Measurements from ENCODE around the gene STK11IP. TPM values are rescaled to one million over a fixed set of nuclear protein-coding genes. Genes with fewer than 3 reads are reported as not detected.

STK11IP gene
- total RNA-seq, 2 donors from 2014 or later, result 35.8 to 40.6 TPM

GRCh38 chr2:219611866-219612576 lies 14.4 kb downstream of the STK11IP start:
- no peaks in the 10 kb centered on the region for H3K9me3 ChIP-seq (ENCODE audit: control insufficient read depth, low read length, poor library complexity, severe bottlenecking)
- Mint-ChIP-seq H3K4me1 (peaks cover 12% of the 10 kb centered on the region), H3K36me3 (ENCODE audit: low read depth) (peaks cover 8% of the 10 kb centered on the region), H3K27me3 (no peaks in the 10 kb centered on the region), H3K4me3 (no peak overlapping the region), H3K27ac (no peak overlapping the region)
- no peak for DNase-seq
- no peak for ATAC-seq

GRCh38 chr2:219612577-219613286 lies 15.1 kb downstream of the STK11IP start:
- peaks cover 12% of the 10 kb centered on the region for H3K4me1 Mint-ChIP-seq
- H3K27me3 Mint-ChIP-seq, result no peaks in the 10 kb centered on the region
- H3K36me3 Mint-ChIP-seq (ENCODE audit: low read depth), result peaks cover 8% of the 10 kb centered on the region
- H3K4me3 Mint-ChIP-seq, result no peak overlapping the region
- DNase-seq (no peak), ATAC-seq (peak; percentile 57)
- no peaks in the 10 kb centered on the region for H3K9me3 ChIP-seq (ENCODE audit: control insufficient read depth, low read length, poor library complexity, severe bottlenecking)
- no peak overlapping the region for H3K27ac Mint-ChIP-seq

DNA sequence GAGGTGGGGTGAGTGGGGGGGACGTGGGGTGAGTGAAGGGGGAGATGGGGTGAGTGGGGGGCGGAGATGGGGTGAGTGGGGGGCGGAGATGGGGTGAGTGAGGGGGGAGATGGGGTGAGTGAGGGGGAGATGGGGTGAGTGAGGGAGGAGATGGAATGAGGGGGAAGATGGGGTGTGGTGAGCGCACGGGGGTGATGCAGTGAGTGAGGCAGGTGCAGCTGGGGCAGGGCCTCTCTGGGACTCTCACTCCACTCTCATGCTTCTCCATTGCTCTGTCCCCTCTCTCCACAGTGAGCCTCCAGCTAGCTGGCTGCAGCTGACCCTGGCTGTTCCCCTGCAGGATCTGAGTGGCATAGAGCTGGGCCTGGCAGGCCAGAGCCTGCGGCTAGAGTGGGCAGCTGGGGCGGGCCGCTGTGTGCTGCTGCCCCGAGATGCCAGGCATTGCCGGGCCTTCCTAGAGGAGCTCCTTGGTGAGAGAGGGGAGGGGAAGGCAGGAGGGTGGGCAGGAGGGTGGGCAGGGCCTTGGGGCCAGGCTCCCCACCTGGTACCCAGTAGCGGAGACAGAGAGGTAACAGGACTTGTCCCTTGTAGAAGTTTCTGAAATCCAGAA lies 15.9 kb downstream of the STK11IP start:
- peaks cover 12% of the 10 kb centered on the region for H3K4me1 Mint-ChIP-seq
- peaks cover 8% of the 10 kb centered on the region for H3K36me3 Mint-ChIP-seq (ENCODE audit: low read depth)
- DNase-seq (no peak), ATAC-seq (no peak)
- no peak overlapping the region for H3K27ac Mint-ChIP-seq
- no peaks in the 10 kb centered on the region for H3K9me3 ChIP-seq (ENCODE audit: control insufficient read depth, low read length, poor library complexity, severe bottlenecking)
- no peak overlapping the region for H3K4me3 Mint-ChIP-seq
- no peaks in the 10 kb centered on the region for H3K27me3 Mint-ChIP-seq

DNA sequence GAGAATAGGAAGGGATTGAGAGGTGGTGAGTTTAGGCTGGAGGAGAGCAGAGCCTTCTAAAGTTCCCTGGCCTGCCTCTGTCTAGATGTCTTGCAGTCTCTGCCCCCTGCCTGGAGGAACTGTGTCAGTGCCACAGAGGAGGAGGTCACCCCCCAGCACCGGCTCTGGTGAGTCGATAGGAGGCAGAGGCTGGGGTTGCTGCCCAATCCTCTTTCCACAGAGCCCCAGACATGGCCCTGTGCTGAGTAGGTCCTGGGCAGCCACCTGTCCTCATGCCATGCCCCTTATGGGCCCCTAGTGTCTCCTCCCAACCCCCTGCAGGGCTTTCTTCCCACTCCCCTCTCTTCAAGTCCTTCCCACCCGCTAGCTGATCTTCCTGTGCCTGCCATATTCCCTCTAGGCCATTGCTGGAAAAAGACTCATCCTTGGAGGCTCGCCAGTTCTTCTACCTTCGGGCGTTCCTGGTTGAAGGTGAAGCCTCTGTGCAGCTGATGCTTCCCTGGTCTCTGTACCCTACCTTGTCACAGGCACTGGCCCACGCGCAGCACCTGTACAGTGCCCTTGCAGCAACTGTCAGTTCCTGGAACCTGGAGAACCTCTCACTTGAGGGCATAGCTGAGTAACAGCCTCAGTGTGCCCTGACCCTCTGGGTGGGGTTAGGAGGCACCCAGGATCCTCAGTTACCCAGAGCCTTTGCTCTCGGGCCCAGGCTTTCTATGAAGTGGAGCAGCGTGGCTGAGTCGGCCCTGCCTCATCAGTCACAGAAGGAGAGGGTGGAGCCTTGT lies 16.6 kb downstream of the STK11IP start:
- no peak for ATAC-seq
- H3K27ac Mint-ChIP-seq, result no peak overlapping the region

DNA sequence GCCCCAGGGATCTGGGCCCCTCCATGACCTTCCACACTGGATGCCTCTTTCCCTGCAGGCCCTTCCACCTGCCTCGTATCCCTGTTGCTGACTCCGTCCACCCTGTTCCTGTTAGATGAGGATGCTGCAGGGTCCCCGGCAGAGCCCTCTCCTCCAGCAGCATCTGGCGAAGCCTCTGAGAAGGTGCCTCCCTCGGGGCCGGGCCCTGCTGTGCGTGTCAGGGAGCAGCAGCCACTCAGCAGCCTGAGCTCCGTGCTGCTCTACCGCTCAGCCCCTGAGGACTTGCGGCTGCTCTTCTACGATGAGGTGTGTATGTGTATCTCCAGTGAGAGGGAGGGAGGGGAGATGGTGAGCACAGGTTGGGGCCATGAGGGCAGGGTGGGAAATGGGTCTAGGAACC lies 17.4 kb downstream of the STK11IP start:
- ATAC-seq (no peak), DNase-seq (no peak)
- no peaks in the 10 kb centered on the region for H3K9me3 ChIP-seq (ENCODE audit: control insufficient read depth, low read length, poor library complexity, severe bottlenecking)
- Mint-ChIP-seq H3K27ac (no peak overlapping the region), H3K4me1 (peaks cover 12% of the 10 kb centered on the region), H3K27me3 (no peaks in the 10 kb centered on the region), H3K36me3 (ENCODE audit: low read depth) (peaks cover 8% of the 10 kb centered on the region), H3K4me3 (no peak overlapping the region)

More for the DNA sequence above, 16.6 kb downstream of the STK11IP start:
- H3K27me3 Mint-ChIP-seq, result no peaks in the 10 kb centered on the region
- H3K4me1 Mint-ChIP-seq, result peaks cover 12% of the 10 kb centered on the region
- no peak overlapping the region for H3K4me3 Mint-ChIP-seq
- H3K36me3 Mint-ChIP-seq (ENCODE audit: low read depth), result peaks cover 8% of the 10 kb centered on the region
- DNase-seq, result no peak
- H3K9me3 ChIP-seq (ENCODE audit: control insufficient read depth, low read length, poor library complexity, severe bottlenecking), result no peaks in the 10 kb centered on the region

DNA sequence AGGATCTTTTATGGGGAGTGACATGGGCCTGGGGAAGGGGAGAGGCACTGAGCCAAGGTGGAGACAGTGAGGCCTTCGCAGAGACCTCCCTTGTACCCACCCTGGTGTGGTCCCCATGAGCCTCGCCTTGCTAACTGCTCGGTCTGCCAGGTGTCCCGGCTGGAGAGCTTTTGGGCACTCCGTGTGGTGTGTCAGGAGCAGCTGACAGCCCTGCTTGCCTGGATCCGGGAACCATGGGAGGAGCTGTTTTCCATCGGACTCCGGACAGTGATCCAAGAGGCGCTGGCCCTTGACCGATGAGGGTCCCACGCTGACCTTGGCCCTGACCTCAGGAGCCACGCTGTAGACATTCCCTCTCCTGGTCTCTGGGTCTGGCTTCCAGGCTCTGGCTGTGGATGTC lies 18.2 kb downstream of the STK11IP start:
- H3K9me3 ChIP-seq (ENCODE audit: control insufficient read depth, low read length, poor library complexity, severe bottlenecking), result no peaks in the 10 kb centered on the region
- Mint-ChIP-seq H3K4me3 (no peak overlapping the region), H3K27ac (no peak overlapping the region), H3K4me1 (peaks cover 10% of the 10 kb centered on the region), H3K27me3 (peaks cover under 1% of the 10 kb centered on the region), H3K36me3 (ENCODE audit: low read depth) (peaks cover 8% of the 10 kb centered on the region)
- no peak for DNase-seq
- no peak for ATAC-seq

- no peak overlapping the region for H3K27ac Mint-ChIP-seq
- H3K4me3 Mint-ChIP-seq, result no peak overlapping the region
- peaks cover 5% of the 10 kb centered on the region for H3K36me3 Mint-ChIP-seq (ENCODE audit: low read depth)
- peaks cover 6% of the 10 kb centered on the region for H3K4me1 Mint-ChIP-seq
- H3K9me3 ChIP-seq (ENCODE audit: control insufficient read depth, low read length, poor library complexity, severe bottlenecking), result no peaks in the 10 kb centered on the region
- peaks cover 7% of the 10 kb centered on the region for H3K27me3 Mint-ChIP-seq
- no peak for DNase-seq
- no peak for ATAC-seq
Measured at GRCh38 chr2:219616550-219616949, 18.9 kb downstream of the STK11IP start.

- H3K4me3 Mint-ChIP-seq, result no peak overlapping the region
- peaks cover 24% of the 10 kb centered on the region for H3K27me3 Mint-ChIP-seq
- DNase-seq, result no peak
- peaks cover 3% of the 10 kb centered on the region for H3K36me3 Mint-ChIP-seq (ENCODE audit: low read depth)
- ATAC-seq, result no peak
- H3K27ac Mint-ChIP-seq, result no peak overlapping the region
- no peaks in the 10 kb centered on the region for H3K9me3 ChIP-seq (ENCODE audit: control insufficient read depth, low read length, poor library complexity, severe bottlenecking)
- H3K4me1 Mint-ChIP-seq, result no peaks in the 10 kb centered on the region
Measured at GRCh38 chr2:219618733-219619122, 21.1 kb downstream of the STK11IP start.

DNA sequence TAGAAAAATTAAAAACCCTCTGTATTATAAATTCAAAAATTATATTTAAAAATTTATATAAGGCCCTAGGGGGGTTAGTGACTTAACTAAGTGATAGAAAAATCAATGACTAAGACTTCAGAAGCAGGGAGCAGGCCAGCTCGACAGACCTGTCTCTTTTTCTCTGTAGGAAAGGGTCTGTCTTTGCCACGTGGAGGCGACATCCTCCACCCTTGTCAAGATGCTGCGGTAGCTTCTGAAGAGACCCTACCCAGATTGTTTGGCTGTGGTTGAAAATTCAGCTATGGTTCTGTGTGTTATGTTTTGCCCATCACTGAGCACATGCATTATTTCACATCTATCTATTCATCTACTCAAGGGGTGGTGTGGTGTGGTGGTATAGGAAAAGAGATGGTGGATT lies 21.6 kb downstream of the STK11IP start:
- H3K4me3 Mint-ChIP-seq, result no peak overlapping the region
- no peak overlapping the region for H3K27ac Mint-ChIP-seq
- no peak for DNase-seq
- ATAC-seq, result no peak
- no peaks in the 10 kb centered on the region for H3K4me1 Mint-ChIP-seq
- H3K27me3 Mint-ChIP-seq, result peaks cover 29% of the 10 kb centered on the region
- peaks cover 3% of the 10 kb centered on the region for H3K36me3 Mint-ChIP-seq (ENCODE audit: low read depth)
- no peaks in the 10 kb centered on the region for H3K9me3 ChIP-seq (ENCODE audit: control insufficient read depth, low read length, poor library complexity, severe bottlenecking)

DNA sequence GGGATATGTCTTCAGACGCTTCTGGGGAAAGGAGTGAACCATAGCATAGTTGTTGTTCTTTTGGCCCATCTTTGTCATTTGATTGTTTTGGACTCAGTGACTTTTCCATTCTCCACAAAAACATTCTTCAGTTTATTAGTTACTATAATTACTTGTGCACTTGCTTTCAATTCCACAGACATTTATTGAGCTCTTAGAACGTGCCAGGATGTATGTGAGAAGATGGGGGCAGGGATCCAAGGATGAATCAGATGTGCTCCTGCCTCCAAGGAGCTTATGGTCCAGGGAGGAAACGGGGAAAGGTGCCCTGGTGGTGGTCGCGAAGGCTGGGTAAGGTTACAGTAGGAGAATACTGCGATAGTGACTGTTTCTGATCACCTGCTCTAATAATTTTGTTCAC lies 22.9 kb downstream of the STK11IP start:
- Mint-ChIP-seq H3K4me1 (no peaks in the 10 kb centered on the region), H3K27ac (no peak overlapping the region)

DNA sequence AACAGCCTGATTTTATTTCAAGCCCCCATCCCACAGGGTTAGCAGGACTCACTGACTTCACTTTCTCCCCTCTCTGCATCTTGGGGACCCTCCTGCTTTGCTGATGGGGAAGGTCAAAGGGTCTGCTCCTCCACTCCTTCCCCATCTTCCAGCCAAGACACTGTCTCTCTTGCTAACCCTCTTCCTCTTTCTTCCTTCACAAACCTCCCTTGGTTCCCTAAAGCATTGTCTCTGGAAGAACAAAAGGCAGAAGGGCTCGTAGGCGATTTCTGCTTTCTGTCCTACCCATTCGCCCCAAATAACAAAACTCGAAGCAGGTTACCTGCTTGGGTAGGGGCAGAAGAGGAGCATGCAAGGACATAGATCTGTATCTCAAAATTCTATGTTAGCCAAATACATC lies 24.3 kb downstream of the STK11IP start:
- no peak overlapping the region for H3K27ac Mint-ChIP-seq
- H3K4me1 Mint-ChIP-seq, result peaks cover 5% of the 10 kb centered on the region
- ATAC-seq (no peak), DNase-seq (no peak)
- H3K4me3 Mint-ChIP-seq, result no peak overlapping the region
- peaks cover 51% of the 10 kb centered on the region for H3K27me3 Mint-ChIP-seq
- no peaks in the 10 kb centered on the region for H3K9me3 ChIP-seq (ENCODE audit: control insufficient read depth, low read length, poor library complexity, severe bottlenecking)
- no peaks in the 10 kb centered on the region for H3K36me3 Mint-ChIP-seq (ENCODE audit: low read depth)

More for the DNA sequence above, 22.9 kb downstream of the STK11IP start:
- no peaks in the 10 kb centered on the region for H3K36me3 Mint-ChIP-seq (ENCODE audit: low read depth)
- ATAC-seq, result no peak
- no peak for DNase-seq
- peaks cover 41% of the 10 kb centered on the region for H3K27me3 Mint-ChIP-seq
- H3K9me3 ChIP-seq (ENCODE audit: control insufficient read depth, low read length, poor library complexity, severe bottlenecking), result no peaks in the 10 kb centered on the region
- peak overlapping the region; percentile 19 for H3K4me3 Mint-ChIP-seq

DNA sequence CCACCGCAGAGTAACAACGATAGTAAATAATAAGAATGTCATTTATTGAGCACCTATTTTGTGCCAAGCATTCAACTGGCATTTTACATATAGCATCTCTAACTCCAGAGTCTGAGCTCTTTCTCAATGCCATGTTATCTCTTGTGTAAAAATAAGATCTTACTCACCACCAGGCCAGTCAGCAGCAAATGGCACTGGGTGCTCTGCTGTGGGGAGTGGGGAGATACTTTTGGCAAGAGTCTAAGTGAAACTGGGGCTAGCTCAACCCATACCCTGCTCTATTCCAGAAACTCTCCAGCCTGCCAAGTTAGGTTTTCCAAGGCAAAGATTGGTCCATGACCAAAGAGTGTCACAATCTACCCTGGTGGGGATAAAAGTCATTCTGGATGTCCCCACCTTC lies 24.8 kb downstream of the STK11IP start:
- Mint-ChIP-seq H3K4me3 (no peak overlapping the region), H3K36me3 (ENCODE audit: low read depth) (no peaks in the 10 kb centered on the region), H3K4me1 (peaks cover 7% of the 10 kb centered on the region), H3K27me3 (peaks cover 52% of the 10 kb centered on the region), H3K27ac (no peak overlapping the region)
- ATAC-seq, result no peak
- no peaks in the 10 kb centered on the region for H3K9me3 ChIP-seq (ENCODE audit: control insufficient read depth, low read length, poor library complexity, severe bottlenecking)
- DNase-seq, result no peak

DNA sequence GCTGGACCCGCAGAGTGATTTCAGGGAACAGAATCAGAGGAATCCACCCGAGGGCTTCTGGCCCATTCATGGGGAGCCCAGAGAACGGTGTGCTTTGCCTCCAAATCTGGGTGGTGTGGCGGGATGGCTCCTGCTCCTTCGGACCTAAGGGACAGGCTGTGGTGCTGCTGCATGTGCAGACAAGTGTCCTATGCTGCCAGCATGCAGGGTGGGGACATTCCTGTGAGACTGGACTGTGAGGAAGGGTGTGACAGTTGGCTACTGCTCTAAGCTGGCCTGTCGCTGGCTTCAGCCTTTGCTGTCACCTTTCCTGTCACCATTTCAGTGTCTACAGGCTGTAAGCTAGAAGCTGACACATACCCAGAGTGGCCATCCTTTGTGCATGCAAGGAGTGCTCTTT lies 26.9 kb downstream of the STK11IP start:
- H3K9me3 ChIP-seq (ENCODE audit: control insufficient read depth, low read length, poor library complexity, severe bottlenecking), result no peaks in the 10 kb centered on the region
- no peak overlapping the region for H3K4me3 Mint-ChIP-seq
- H3K27me3 Mint-ChIP-seq, result peaks cover 60% of the 10 kb centered on the region
- ATAC-seq (no peak), DNase-seq (no peak)
- no peak overlapping the region for H3K27ac Mint-ChIP-seq
- H3K36me3 Mint-ChIP-seq (ENCODE audit: low read depth), result no peaks in the 10 kb centered on the region
- H3K4me1 Mint-ChIP-seq, result peaks cover 7% of the 10 kb centered on the region

Data from T-helper 17 cell (primary cell).